Right atrium auricular region (tissue), 2 donors: Measurements from ENCODE around the gene PCDHGA4. TPM values are rescaled to one million over a fixed set of nuclear protein-coding genes. Genes with fewer than 3 reads are reported as not detected.
"Not testable (repeated sequence)": the region's sequence is repeated elsewhere in the genome, so short reads cannot be mapped to it uniquely, and the experiment has no call there.

Experiments used
- DNase-seq: peaks from one replicate; pipeline ENCODE4 v3.0.0-alpha.2; 2019; ENCODE audit warnings: low spot score
- H3K27ac ChIP-seq, 2 donors: fragments of 200-600 bp; sonication (generic); 1 replicate in 1 of 2; 2 replicates in 1 of 2; pipeline ENCODE4 v1.5.1; 2016 to 2019
- H3K27me3 ChIP-seq, 2 donors: fragments of 200-600 bp; sonication (generic); one replicate each; pipeline versions ENCODE4 v1.5.1 to v1.6.0; 2017 to 2019
- H3K36me3 ChIP-seq: fragments of 200-600 bp; sonication (generic); one replicate; pipeline ENCODE4 v1.5.1; 2016
- H3K4me1 ChIP-seq, 2 donors: fragments of 200-600 bp; sonication (generic); one replicate each; pipeline versions ENCODE4 v1.5.1 to v1.6.0; 2017 to 2019
- H3K4me3 ChIP-seq, 2 donors: fragments of 200-600 bp; sonication (generic); 1 replicate in 1 of 2; 2 replicates in 1 of 2; pipeline ENCODE4 v1.5.1; 2017 to 2019; ENCODE audit warnings: mild to moderate bottlenecking in 1 of 2, moderate library complexity in 1 of 2
- H3K9me3 ChIP-seq, 2 donors: fragments of 200-600 bp; sonication (generic); one replicate each; pipeline ENCODE4 v1.5.1; 2019
- total RNA-seq, 2 donors: library from RNA; depleted of rRNA; stranded (reverse); fragments of >200 nt; gene quantifications; one replicate each; pipeline ENCODE4 v1.1.0, GENCODE V29; 2016
- TF ChIP-seq, protein P1 (sequence below), 2 donors: fragments of 200-600 bp; sonication (generic); IDR thresholded peaks; one replicate each; pipeline ENCODE4 v1.5.1; 2019; ENCODE audit warnings: antibody characterized with exemption in 2 of 2

Gene PCDHGA4
- total RNA-seq, 2 donors from 2014 or later = 4.4 to 5.7 TPM

DNA sequence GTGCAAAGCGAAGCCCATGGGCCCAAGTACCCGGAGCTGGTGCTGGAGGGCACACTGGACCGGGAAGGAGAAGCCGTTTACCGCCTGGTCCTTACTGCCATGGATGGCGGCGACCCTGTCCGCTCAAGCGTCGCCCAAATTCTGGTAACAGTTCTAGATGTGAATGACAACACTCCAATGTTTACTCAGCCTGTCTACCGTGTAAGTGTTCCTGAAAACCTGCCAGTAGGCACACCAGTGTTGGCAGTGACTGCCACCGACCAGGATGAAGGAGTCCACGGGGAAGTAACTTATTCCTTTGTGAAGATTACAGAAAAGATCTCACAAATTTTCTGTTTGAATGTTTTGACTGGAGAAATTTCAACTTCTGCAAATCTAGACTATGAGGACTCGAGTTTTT lies 19.8 kb downstream of the PCDHGA4 start:
- DNase-seq = no peak
- no peak overlapping the region for H3K4me3 ChIP-seq
- TF ChIP-seq, protein P1, sequence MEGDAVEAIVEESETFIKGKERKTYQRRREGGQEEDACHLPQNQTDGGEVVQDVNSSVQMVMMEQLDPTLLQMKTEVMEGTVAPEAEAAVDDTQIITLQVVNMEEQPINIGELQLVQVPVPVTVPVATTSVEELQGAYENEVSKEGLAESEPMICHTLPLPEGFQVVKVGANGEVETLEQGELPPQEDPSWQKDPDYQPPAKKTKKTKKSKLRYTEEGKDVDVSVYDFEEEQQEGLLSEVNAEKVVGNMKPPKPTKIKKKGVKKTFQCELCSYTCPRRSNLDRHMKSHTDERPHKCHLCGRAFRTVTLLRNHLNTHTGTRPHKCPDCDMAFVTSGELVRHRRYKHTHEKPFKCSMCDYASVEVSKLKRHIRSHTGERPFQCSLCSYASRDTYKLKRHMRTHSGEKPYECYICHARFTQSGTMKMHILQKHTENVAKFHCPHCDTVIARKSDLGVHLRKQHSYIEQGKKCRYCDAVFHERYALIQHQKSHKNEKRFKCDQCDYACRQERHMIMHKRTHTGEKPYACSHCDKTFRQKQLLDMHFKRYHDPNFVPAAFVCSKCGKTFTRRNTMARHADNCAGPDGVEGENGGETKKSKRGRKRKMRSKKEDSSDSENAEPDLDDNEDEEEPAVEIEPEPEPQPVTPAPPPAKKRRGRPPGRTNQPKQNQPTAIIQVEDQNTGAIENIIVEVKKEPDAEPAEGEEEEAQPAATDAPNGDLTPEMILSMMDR (IDR thresholded peaks at IDR 0.05) = no peak

DNA sequence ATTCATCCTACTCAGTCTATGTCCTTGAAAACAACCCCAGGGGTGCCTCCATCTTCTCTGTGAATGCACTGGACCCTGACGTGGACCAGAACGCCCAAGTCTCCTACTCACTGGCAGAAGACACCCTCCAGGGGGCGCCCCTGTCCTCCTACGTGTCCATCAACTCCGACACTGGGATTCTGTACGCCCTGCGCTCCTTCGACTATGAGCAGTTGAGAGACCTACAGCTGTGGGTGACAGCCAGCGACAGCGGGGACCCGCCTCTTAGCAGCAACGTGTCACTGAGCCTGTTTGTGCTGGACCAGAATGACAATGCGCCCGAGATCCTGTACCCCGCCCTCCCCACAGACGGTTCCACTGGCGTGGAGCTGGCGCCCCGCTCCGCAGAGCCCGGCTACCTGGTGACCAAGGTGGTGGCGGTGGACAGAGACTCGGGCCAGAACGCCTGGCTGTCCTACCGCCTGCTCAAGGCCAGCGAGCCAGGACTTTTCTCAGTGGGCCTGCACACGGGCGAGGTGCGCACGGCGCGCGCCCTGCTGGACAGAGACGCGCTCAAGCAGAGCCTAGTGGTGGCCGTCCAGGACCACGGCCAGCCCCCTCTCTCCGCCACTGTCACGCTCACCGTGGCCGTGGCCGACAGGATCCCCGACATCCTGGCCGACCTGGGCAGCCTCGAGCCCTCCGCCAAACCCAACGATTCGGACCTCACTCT lies 20.8 kb downstream of the PCDHGA4 start:
- not testable (repeated sequence) for H3K4me1 ChIP-seq, DNase-seq, H3K36me3 ChIP-seq, H3K4me3 ChIP-seq, H3K27me3 ChIP-seq, H3K27ac ChIP-seq
- H3K9me3 ChIP-seq = peaks cover 15 to 92% of the 10 kb centered on the region in 2 donors

More for the DNA sequence above, 19.8 kb downstream of the PCDHGA4 start:
- H3K4me1 ChIP-seq = no peaks in the 10 kb centered on the region
- no peaks in the 10 kb centered on the region for H3K27me3 ChIP-seq
- H3K27ac ChIP-seq = no peak overlapping the region
- no peaks in the 10 kb centered on the region for H3K36me3 ChIP-seq
- peaks cover 15 to 93% of the 10 kb centered on the region in 2 donors for H3K9me3 ChIP-seq

DNA sequence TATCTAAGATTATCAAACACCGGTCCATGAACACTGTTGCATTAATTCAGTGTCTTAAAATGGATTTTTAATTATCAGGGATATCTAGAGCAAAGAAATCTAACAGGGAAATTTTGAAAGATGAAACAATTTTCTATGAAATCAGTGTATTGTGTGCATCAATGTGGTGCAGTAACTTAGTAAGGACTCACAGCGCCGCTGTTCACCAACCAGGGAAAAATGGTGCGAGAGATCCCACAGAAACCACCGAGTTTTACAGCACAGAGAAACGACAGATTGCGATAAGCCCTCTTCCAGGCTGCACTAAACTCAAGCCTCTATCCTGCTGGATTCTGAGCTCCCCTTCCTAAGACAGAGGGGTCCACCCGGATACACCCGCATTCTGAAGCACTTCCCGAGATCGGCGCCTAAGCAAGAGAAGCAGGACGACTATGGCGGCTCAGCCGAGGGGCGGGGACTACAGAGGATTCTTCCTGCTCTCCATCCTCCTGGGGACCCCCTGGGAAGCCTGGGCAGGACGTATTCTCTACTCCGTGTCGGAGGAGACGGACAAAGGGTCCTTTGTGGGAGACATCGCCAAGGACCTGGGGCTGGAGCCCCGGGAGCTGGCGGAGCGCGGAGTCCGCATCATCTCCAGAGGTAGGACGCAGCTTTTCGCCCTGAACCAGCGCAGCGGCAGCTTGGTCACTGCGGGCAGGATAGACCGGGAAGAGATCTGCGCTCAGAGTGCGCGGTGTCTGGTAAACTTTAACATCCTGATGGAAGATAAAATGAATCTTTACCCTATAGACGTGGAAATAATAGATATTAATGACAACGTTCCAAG lies 27.9 kb downstream of the PCDHGA4 start, which contains the start of gene PCDHGA7:
Gene PCDHGA7 (plus strand): TSS at position 274 of the 826 bp plus-strand sequence. CDS start 158 bp downstream, at position 432.
- Histone ChIP-seq H3K9me3 (peaks cover 0 to 95% of the 10 kb centered on the region in 2 donors), H3K27me3 (no peaks in the 10 kb centered on the region), H3K27ac (no peak within 1 kb of the TSS), H3K4me3 (peak within 1 kb of the TSS; percentile 35 to 43), H3K4me1 (peaks cover 0 to 4% of the 10 kb centered on the region in 2 donors), H3K36me3 (peaks cover 4% of the 10 kb centered on the region)
- TF ChIP-seq, protein P1 (IDR thresholded peaks at IDR 0.05) = peak in 1 of 2 donors; percentile 51
- DNase-seq = no peak

DNA sequence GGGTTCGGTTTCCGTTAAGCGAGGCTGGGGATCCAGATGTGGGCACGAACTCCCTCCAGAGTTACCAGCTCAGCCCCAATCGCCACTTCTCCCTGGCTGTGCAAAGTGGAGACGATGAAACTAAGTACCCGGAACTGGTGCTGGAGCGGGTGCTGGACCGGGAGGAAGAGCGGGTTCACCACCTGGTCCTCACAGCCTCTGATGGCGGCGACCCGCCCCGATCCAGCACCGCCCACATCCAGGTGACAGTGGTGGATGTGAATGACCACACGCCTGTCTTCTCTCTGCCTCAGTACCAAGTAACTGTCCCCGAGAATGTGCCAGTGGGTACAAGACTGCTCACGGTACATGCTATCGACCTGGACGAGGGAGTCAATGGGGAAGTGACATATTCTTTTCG lies 28.5 kb downstream of the PCDHGA4 start:
- peak overlapping the region in 1 of 2 donors; percentile 43 for H3K4me3 ChIP-seq

DNA sequence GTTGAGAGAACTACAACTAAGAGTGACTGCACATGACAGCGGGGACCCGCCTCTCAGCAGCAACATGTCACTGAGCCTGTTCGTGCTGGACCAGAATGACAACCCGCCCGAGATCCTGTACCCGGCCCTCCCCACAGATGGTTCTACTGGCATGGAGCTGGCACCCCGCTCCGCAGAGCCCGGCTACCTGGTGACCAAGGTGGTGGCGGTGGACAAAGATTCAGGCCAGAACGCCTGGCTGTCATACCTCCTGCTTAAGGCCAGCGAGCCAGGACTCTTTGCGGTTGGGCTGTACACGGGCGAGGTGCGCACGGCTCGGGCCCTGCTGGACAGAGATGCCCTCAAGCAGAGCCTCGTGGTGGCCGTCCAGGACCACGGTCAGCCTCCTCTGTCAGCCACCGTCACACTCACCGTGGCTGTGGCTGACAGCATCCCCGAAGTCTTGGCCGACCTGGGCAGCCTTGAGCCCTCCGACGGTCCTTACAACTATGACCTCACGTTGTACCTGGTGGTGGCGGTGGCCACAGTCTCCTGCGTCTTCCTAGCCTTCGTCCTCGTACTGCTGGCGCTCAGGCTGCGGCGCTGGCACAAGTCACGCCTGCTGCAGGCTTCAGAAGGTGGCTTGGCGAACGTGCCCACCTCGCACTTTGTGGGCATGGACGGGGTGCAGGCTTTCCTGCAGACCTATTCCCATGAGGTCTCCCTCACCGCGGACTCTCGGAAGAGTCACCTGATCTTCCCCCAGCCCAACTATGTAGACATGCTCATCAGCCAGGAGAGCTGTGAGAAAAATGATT lies 29.8 kb downstream of the PCDHGA4 start:
- H3K27me3 ChIP-seq = no peaks in the 10 kb centered on the region
- H3K4me3 ChIP-seq = no peak overlapping the region
- H3K27ac ChIP-seq = no peak overlapping the region
- H3K4me1 ChIP-seq = peaks cover 0 to 4% of the 10 kb centered on the region in 2 donors
- TF ChIP-seq, protein P1 (IDR thresholded peaks at IDR 0.05) = no peak
- DNase-seq = no peak
- peaks cover 6 to 91% of the 10 kb centered on the region in 2 donors for H3K9me3 ChIP-seq
- peaks cover 4% of the 10 kb centered on the region for H3K36me3 ChIP-seq

More for the DNA sequence above, 28.5 kb downstream of the PCDHGA4 start:
- H3K9me3 ChIP-seq = peaks cover 0 to 91% of the 10 kb centered on the region in 2 donors
- TF ChIP-seq, protein P1 (IDR thresholded peaks at IDR 0.05) = no peak
- DNase-seq = no peak
- H3K27ac ChIP-seq = no peak overlapping the region
- peaks cover 0 to 4% of the 10 kb centered on the region in 2 donors for H3K4me1 ChIP-seq
- H3K36me3 ChIP-seq = peaks cover 4% of the 10 kb centered on the region
- no peaks in the 10 kb centered on the region for H3K27me3 ChIP-seq
